GM12874 (cell line): Measurements from ENCODE around the gene CEP104.

Experiments used
- CTCF ChIP-seq: IDR thresholded peaks from 2 replicates; pipeline ENCODE4 v1.5.1; 2011; ENCODE audit warnings: low read depth, mild to moderate bottlenecking, control low read depth, low read length, moderate library complexity; ENCODE audit not compliant: insufficient read depth

CEP104 gene

GRCh38 chr1:3817138-3817740, 39.8 kb downstream of the CEP104 start:
- no peak for TF ChIP-seq CTCF

- no peak for TF ChIP-seq CTCF
These were observed 40.5 kb downstream of the CEP104 start for GRCh38 chr1:3816331-3817137.

- no peak for TF ChIP-seq CTCF
These were observed 42.0 kb downstream of the CEP104 start for GRCh38 chr1:3814771-3815561.

GRCh38 chr1:3814065-3814464, 42.9 kb downstream of the CEP104 start:
- no peak for TF ChIP-seq CTCF

GRCh38 chr1:3811595-3811911, 45.5 kb downstream of the CEP104 start:
- TF ChIP-seq CTCF: no peak

GRCh38 chr1:3809680-3810079, 47.3 kb downstream of the CEP104 start:
- TF ChIP-seq CTCF: no peak

- TF ChIP-seq CTCF: no peak
These were observed 49.2 kb downstream of the CEP104 start for GRCh38 chr1:3807769-3808168.
